Transverse colon (tissue), 4 donors: ENCODE data around the gene KLF7.

Source experiments
- CTCF ChIP-seq, 5 experiments: fragments of 200-600 bp in 3 of 5; fragments of 450-650 bp in 2 of 5; sonication (generic) in 3 of 5; IDR thresholded peaks; 1 replicate in 2 of 5; 2 replicates in 3 of 5; pipeline ENCODE4 v1.5.1; 2016 to 2017; ENCODE audit warnings: antibody characterized with exemption in 5 of 5, inconsistent platforms in 3 of 5, mild to moderate bottlenecking in 2 of 5, moderate library complexity in 1 of 5
- EP300 ChIP-seq: sonication (generic); formaldehyde crosslinking; IDR thresholded peaks from one replicate; pipeline ENCODE4 v1.6.1; 2017; ENCODE audit warnings: antibody characterized with exemption, low read depth
- POLR2A ChIP-seq: fragments of 450-650 bp; IDR thresholded peaks from one replicate; pipeline ENCODE4 v1.6.1; 2016; ENCODE audit warnings: antibody characterized with exemption, mild to moderate bottlenecking, moderate library complexity
- POLR2AphosphoS5 ChIP-seq, 3 donors: sonication (generic); formaldehyde crosslinking; IDR thresholded peaks; one replicate each; pipeline ENCODE4 v1.6.1; 2016; ENCODE audit warnings: antibody characterized with exemption in 3 of 3

GRCh38 chr2:207112383-207112782, 53.4 kb downstream of the KLF7 start:
- TF ChIP-seq CTCF (IDR thresholded peaks at IDR 0.05): no peak
- TF ChIP-seq EP300: no peak
- TF ChIP-seq POLR2A: no peak
- no peak for TF ChIP-seq POLR2AphosphoS5 (IDR thresholded peaks at IDR 0.05)
